ENCODE data around the gene EVI5.

Gene EVI5

GRCh38 chr1:92544756-92545165, 240.1 kb downstream of the EVI5 start:
- H3K27ac ChIP-seq = no peak overlapping the region
- no peak for TF ChIP-seq CTCF (IDR thresholded peaks at IDR 0.05)
- no peaks in the 10 kb centered on the region for H3K36me3 ChIP-seq
- peaks cover 30 to 43% of the 10 kb centered on the region in 2 experiments for H3K4me1 ChIP-seq (ENCODE audit: control insufficient read depth in 1 of 2, insufficient read depth in 1 of 2, low read depth in 1 of 2, low read length in 1 of 2)
- H3K4me3 ChIP-seq (ENCODE audit: low read depth in 1 of 2, low read length in 1 of 2) = no peak overlapping the region
- H3K9me3 ChIP-seq = no peaks in the 10 kb centered on the region
- H3K27me3 ChIP-seq = no peaks in the 10 kb centered on the region

GRCh38 chr1:92543131-92544055, 241.5 kb downstream of the EVI5 start:
- H3K9me3 ChIP-seq = no peaks in the 10 kb centered on the region
- no peaks in the 10 kb centered on the region for H3K36me3 ChIP-seq
- H3K4me1 ChIP-seq (ENCODE audit: control insufficient read depth in 1 of 2, insufficient read depth in 1 of 2, low read depth in 1 of 2, low read length in 1 of 2) = peaks cover 30 to 45% of the 10 kb centered on the region in 2 experiments
- no peaks in the 10 kb centered on the region for H3K27me3 ChIP-seq
- no peak for TF ChIP-seq CTCF (IDR thresholded peaks at IDR 0.05)
- H3K27ac ChIP-seq = peak overlapping the region; percentile 65
- H3K4me3 ChIP-seq (ENCODE audit: low read depth in 1 of 2, low read length in 1 of 2) = peak overlapping the region in 1 of 2 experiments; percentile 10

GRCh38 chr1:92538413-92539061, 246.4 kb downstream of the EVI5 start:
- Histone ChIP-seq H3K27me3 (no peaks in the 10 kb centered on the region), H3K4me1 (ENCODE audit: control insufficient read depth in 1 of 2, insufficient read depth in 1 of 2, low read depth in 1 of 2, low read length in 1 of 2) (peaks cover 36 to 57% of the 10 kb centered on the region in 2 experiments), H3K27ac (no peak overlapping the region), H3K9me3 (no peaks in the 10 kb centered on the region), H3K36me3 (no peaks in the 10 kb centered on the region), H3K4me3 (ENCODE audit: low read depth in 1 of 2, low read length in 1 of 2) (no peak overlapping the region)
- no peak for TF ChIP-seq CTCF (IDR thresholded peaks at IDR 0.05)

- peaks cover 31 to 51% of the 10 kb centered on the region in 2 experiments for H3K4me1 ChIP-seq (ENCODE audit: control insufficient read depth in 1 of 2, insufficient read depth in 1 of 2, low read depth in 1 of 2, low read length in 1 of 2)
- H3K27me3 ChIP-seq = no peaks in the 10 kb centered on the region
- H3K27ac ChIP-seq = no peak overlapping the region
- H3K9me3 ChIP-seq = no peaks in the 10 kb centered on the region
- no peak for TF ChIP-seq CTCF (IDR thresholded peaks at IDR 0.05)
- H3K36me3 ChIP-seq = no peaks in the 10 kb centered on the region
- H3K4me3 ChIP-seq (ENCODE audit: low read depth in 1 of 2, low read length in 1 of 2) = no peak overlapping the region
Measured at GRCh38 chr1:92538048-92538412, 246.9 kb downstream of the EVI5 start.

- Histone ChIP-seq H3K4me3 (ENCODE audit: low read depth in 1 of 2, low read length in 1 of 2) (no peak overlapping the region), H3K4me1 (ENCODE audit: control insufficient read depth in 1 of 2, insufficient read depth in 1 of 2, low read depth in 1 of 2, low read length in 1 of 2) (peaks cover 23 to 43% of the 10 kb centered on the region in 2 experiments), H3K9me3 (no peaks in the 10 kb centered on the region), H3K36me3 (no peaks in the 10 kb centered on the region), H3K27me3 (no peaks in the 10 kb centered on the region), H3K27ac (no peak overlapping the region)
- TF ChIP-seq CTCF (IDR thresholded peaks at IDR 0.05) = no peak
Measured at GRCh38 chr1:92536980-92537884, 247.7 kb downstream of the EVI5 start.

Measured in neutrophil (primary cell).